Activated CD8-positive, alpha-beta memory T cell treated with anti-CD3 and anti-CD28 coated beads, Interleukin-2, amount 50 U/mL, for 24 hours (primary cell): ENCODE results near the gene PUSL1.

Experiments used
- DNase-seq: peaks from one replicate; pipeline ENCODE4 v3.0.0-alpha.2; 2020; ENCODE audit errors: extremely low read depth

The PUSL1 gene

DNA sequence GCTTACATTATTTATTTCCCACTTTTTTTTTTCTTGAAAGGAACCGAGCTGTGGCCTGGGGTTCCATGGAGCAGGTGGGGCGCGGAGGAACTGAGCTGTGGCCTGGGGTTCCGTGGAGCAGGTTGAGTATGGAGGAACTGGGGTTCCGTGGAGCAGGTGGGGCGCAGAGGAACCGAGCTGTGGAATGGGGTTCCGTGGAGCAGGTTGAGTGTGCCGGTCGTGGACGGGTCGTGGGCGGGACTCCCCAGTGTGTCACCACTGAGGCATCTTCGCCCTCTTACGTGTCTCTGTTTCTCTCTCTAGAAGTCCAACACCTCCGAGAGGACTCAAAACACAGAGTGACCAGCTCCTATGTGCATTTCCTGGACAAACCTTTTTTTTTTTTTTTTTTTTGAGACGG lies 29.4 kb upstream of the PUSL1 start:
- DNase-seq, result no peak

- no peak for DNase-seq
Measured at GRCh38 chr1:1280782-1281481, 27.5 kb upstream of the PUSL1 start.

GRCh38 chr1:1281533-1282321 lies 26.7 kb upstream of the PUSL1 start:
- DNase-seq, result no peak

DNA sequence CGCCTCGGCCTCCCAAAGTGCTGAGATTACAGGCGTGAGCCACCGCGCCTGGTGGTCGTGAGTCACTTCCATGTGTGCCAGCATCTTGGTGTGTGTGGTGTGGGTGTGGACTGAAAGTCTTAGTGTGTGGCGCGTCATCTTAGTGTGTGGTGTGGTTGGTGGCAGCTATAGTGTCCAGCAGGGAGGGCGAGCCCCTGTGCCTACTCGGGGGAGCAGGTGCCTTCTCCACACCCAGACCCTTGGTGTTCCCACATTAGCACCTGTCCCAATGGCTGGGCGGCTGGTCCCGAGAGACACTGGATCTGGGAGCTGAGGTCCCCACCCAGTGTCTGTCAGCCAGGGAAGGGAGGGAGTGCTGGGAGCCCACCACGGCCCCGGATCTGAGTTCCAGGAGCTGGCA lies 25.4 kb upstream of the PUSL1 start:
- no peak for DNase-seq

DNA sequence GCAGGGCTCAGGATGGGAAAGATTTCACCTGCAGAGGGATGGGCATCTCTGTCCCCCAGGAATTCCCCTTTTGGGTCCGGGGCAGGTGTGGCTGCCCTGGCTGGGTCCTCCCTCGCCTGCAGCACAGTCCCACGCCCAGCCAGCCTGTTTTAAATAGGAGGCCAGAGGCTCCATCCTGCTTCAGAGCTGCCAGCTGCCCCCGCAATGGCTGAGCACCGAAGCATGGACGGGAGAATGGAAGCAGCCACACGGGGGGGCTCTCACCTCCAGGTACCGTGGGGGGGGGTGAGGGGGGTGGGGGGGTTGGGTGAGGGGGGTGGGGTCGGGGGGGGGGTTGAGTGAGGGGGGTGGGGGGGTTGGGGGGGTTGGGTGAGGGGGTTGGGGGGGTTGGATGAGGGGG lies 24.6 kb upstream of the PUSL1 start:
- DNase-seq, result no peak

DNA sequence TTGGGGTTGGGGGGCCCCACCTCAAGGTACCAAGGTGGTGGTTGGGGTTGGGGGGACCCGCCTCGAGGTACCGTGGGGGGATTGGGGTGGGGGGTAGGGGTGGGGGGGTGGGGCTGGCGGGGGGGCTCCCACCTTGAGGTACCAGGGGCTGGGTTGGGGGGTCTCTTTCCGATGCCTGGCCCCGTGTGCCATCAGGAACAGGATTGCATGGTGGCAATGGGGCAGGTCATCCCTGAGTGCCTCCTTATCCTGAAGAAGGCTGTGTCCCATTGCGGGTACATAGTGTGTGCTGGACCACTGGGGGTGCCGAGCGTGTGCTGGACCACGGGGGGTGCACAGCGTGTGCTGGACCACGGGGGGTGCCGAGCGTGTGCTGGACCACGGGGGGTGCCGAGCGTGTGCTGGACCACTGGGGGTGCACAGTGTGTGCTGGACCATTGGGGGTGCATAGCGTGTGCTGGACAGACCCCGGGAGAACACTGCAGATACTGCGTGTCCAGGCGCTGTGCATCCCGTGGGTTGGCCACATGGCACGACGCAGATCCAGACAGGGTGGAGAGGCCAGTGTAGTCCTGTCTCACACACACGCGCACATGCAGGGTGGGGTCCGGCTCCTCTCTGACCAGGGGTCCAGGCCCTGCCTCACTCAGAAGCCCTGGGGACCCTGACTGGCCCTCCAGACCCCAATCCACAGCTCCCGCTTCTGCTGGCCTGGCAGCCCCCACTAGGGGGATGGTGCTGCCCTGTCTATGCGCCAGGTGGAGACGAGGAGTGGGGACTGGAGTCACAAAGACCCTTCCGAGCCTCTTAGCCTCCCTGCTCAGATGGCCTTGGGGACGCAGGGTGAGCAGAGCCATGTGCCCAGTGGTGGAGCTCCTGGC lies 23.9 kb upstream of the PUSL1 start:
- no peak for DNase-seq

- no peak for DNase-seq
Measured at GRCh38 chr1:1285102-1285571, 23.3 kb upstream of the PUSL1 start.

DNA sequence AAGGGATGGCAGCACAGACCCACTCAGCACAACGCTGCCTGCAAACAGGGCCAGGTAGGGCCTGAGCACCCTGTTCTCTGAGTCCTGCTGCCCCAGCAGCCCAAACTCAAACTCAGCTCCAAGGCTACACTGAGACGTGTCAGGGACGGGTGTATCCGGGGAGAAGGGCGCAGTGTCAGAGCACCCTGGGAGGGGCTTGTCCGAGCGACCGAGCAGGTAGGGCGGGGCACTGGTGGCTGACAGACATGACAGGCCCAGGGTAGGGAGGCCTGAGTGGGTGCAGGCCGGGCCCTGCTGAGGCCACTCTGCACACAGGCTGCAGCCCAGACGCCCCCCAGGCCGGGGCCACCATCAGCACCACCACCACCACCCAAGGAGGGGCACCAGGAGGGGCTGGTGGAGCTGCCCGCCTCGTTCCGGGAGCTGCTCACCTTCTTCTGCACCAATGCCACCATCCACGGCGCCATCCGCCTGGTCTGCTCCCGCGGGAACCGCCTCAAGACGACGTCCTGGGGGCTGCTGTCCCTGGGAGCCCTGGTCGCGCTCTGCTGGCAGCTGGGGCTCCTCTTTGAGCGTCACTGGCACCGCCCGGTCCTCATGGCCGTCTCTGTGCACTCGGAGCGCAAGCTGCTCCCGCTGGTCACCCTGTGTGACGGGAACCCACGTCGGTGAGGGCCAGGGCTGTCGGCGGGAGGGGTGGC lies 22.6 kb upstream of the PUSL1 start:
- no peak for DNase-seq

DNA sequence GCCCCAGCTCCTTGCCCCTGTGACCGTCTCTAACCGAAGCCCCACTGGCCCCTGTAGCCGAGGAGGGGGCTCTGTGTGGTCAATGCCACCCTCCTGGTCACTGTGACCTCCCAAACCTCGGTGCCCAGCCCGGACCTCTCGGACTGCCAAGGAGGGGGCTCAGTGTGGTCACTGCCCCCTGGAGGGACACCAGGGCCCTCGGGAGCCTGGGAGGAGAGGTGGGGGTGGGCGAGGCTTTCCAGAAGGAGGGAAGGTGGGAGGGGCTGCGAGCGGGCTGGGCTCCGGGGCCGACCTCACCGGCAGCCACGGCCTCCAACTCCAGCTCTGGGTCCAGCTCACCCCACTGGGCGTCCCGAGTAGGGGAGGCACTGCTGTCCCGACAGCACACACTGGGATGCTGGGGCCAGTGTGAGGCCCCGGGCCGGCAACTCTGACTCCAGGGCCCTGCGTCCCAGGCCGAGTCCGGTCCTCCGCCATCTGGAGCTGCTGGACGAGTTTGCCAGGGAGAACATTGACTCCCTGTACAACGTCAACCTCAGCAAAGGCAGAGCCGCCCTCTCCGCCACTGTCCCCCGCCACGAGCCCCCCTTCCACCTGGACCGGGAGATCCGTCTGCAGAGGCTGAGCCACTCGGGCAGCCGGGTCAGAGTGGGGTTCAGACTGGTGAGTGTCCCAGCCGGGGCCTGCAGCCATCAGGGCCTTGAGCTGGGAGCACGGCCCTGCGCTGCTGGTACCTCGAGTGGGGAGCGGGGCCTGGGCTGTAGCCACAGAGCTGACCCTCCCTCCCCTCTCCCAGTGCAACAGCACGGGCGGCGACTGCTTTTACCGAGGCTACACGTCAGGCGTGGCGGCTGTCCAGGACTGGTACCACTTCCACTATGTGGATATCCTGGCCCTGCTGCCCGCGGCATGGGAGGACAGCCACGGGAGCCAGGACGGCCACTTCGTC lies 21.8 kb upstream of the PUSL1 start:
- no peak for DNase-seq

- no peak for DNase-seq
Measured at GRCh38 chr1:1287288-1288110, 20.9 kb upstream of the PUSL1 start.

- DNase-seq, result no peak
Measured at GRCh38 chr1:1290238-1290731, 18.1 kb upstream of the PUSL1 start.

GRCh38 chr1:1291023-1291528 lies 17.3 kb upstream of the PUSL1 start:
- no peak for DNase-seq

- no peak for DNase-seq
Measured at GRCh38 chr1:1291548-1292441, 16.6 kb upstream of the PUSL1 start.

- no peak for DNase-seq
Measured at GRCh38 chr1:1292442-1292779, 16.0 kb upstream of the PUSL1 start.

DNA sequence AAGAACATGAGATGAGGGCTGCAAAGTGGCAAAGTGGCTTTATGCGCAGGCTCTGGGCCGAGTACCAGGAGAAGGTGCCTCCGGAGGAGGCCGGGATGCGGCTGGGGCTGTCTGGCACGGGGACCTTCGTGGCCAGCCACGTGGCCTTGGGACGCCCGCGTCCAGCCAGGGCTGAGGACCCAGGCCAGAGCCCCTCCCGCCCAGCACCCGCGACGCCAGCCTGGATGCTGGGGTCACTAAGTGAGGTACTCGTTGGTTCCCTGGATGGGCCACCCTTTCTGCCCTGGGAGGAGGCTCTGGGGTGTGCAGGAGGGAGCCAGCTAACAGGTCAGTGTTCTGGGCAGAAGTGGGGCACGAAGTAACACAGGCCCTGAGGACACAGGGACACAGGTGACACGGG lies 15.5 kb upstream of the PUSL1 start:
- no peak for DNase-seq

GRCh38 chr1:1293263-1294249 lies 14.8 kb upstream of the PUSL1 start:
- DNase-seq, result no peak

GRCh38 chr1:1294250-1294890 lies 14.0 kb upstream of the PUSL1 start:
- DNase-seq, result no peak
